HepG2 (cell line): Measurements from ENCODE around the gene HCK. TPM values are rescaled to one million over a fixed set of nuclear protein-coding genes. Genes with fewer than 3 reads are reported as not detected.
A peak's percentile ranks its signal among the peaks of the same experiment; 100 is the strongest.

Experiments used
- AGO1 ChIP-seq: fragments of 200-400 bp; formaldehyde crosslinking; IDR thresholded peaks from 2 replicates; pipeline ENCODE4 v1.6.1; 2017; ENCODE audit warnings: mild to moderate bottlenecking, low read depth, low read length, moderate library complexity; ENCODE audit not compliant: poor library complexity, severe bottlenecking
- CREB1 ChIP-seq, 2 experiments: fragments of 450-650 bp in 1 of 2; IDR thresholded peaks; 2 replicates each; pipeline ENCODE4 v1.6.1; 2016 to 2017; ENCODE audit warnings: control low read depth in 1 of 2, mild to moderate bottlenecking in 1 of 2, missing compliant biosample characterization in 1 of 2, missing genetic modification characterization in 1 of 2
- FOSL1 ChIP-seq: sonication (generic); formaldehyde crosslinking; IDR thresholded peaks from 2 replicates; pipeline ENCODE4 v1.9.0; 2021; ENCODE audit warnings: missing genetic modification reagents, borderline replicate concordance
- HNRNPL ChIP-seq: fragments of 200-400 bp; formaldehyde crosslinking; IDR thresholded peaks from 2 replicates; pipeline ENCODE4 v1.6.1; 2017; ENCODE audit warnings: mild to moderate bottlenecking, low read depth, low read length
- MBD4 ChIP-seq: IDR thresholded peaks from 2 replicates; pipeline ENCODE4 v1.6.1; 2012; ENCODE audit warnings: low read length, inconsistent platforms, borderline replicate concordance
- MTF1 ChIP-seq: sonication (generic); formaldehyde crosslinking; IDR thresholded peaks from 2 replicates; pipeline ENCODE4 v1.5.0; 2020; ENCODE audit warnings: missing genetic modification reagents
- NCOR1 ChIP-seq: fragments of 200-600 bp; sonication (generic); IDR thresholded peaks from 2 replicates; pipeline ENCODE4 v1.7.0; 2017; ENCODE audit warnings: antibody characterized with exemption, low read length, borderline replicate concordance
- NFIC ChIP-seq: IDR thresholded peaks from 2 replicates; pipeline ENCODE4 v1.6.1; 2012; ENCODE audit warnings: mild to moderate bottlenecking, low read length, inconsistent platforms
- TBP ChIP-seq: sonication (generic); formaldehyde crosslinking; IDR thresholded peaks from 2 replicates; pipeline ENCODE4 v1.5.0; 2020; ENCODE audit warnings: missing genetic modification reagents
- THAP11 ChIP-seq: IDR thresholded peaks from 2 replicates; pipeline ENCODE4 v1.6.1; 2016; ENCODE audit warnings: missing biosample characterization, missing genetic modification reagents
- ZBTB20 ChIP-seq: sonication (generic); formaldehyde crosslinking; IDR thresholded peaks from 2 replicates; pipeline ENCODE4 v1.8.1; 2023; ENCODE audit warnings: missing genetic modification reagents, low read depth, mild to moderate bottlenecking, borderline replicate concordance
- ZMAT3 ChIP-seq: sonication (generic); formaldehyde crosslinking; conservative IDR thresholded peaks from 2 replicates; pipeline ENCODE4 v1.7.0; 2021; ENCODE audit warnings: missing genetic modification reagents
- ZNF468 ChIP-seq: sonication (generic); formaldehyde crosslinking; IDR thresholded peaks from 2 replicates; pipeline ENCODE4 v1.8.0; 2022; ENCODE audit warnings: mild to moderate bottlenecking, moderate library complexity, missing genetic modification reagents
- ZNF543 ChIP-seq: sonication (generic); formaldehyde crosslinking; IDR thresholded peaks from 2 replicates; pipeline ENCODE4 v1.4.0; 2020; ENCODE audit warnings: mild to moderate bottlenecking, missing genetic modification reagents
- ZNF550 ChIP-seq: sonication (generic); formaldehyde crosslinking; IDR thresholded peaks from 2 replicates; pipeline ENCODE4 v1.4.0; 2020; ENCODE audit warnings: mild to moderate bottlenecking, missing genetic modification reagents, borderline replicate concordance
- ZNF577 ChIP-seq: sonication (generic); formaldehyde crosslinking; IDR thresholded peaks from 2 replicates; pipeline ENCODE4 v1.4.0; 2020; ENCODE audit warnings: mild to moderate bottlenecking, low read depth, missing genetic modification reagents, borderline replicate concordance
- ZNF598 ChIP-seq: sonication (generic); formaldehyde crosslinking; IDR thresholded peaks from 2 replicates; pipeline ENCODE4 v1.5.1; 2020; ENCODE audit warnings: mild to moderate bottlenecking, missing genetic modification reagents, borderline replicate concordance
- ZNF644 ChIP-seq: IDR thresholded peaks from 2 replicates; pipeline ENCODE4 v1.6.1; 2016; ENCODE audit warnings: low read depth
- ZNF781 ChIP-seq: sonication (generic); formaldehyde crosslinking; IDR thresholded peaks from 2 replicates; pipeline ENCODE4 v1.5.1; 2020; ENCODE audit warnings: borderline replicate concordance, mild to moderate bottlenecking, missing genetic modification reagents; ENCODE audit errors: not compliant biosample characterization
- ZNF790 ChIP-seq: sonication (generic); formaldehyde crosslinking; IDR thresholded peaks from 2 replicates; pipeline ENCODE4 v1.8.0; 2022; ENCODE audit warnings: missing genetic modification reagents, mild to moderate bottlenecking, borderline replicate concordance
- ZNF879 ChIP-seq: sonication (generic); formaldehyde crosslinking; IDR thresholded peaks from 2 replicates; pipeline ENCODE4 v1.8.1; 2023; ENCODE audit warnings: missing genetic modification reagents
- polyA plus RNA-seq, 8 experiments: library from polyadenylated mRNA; depleted of rRNA in 3 of 8; stranded (reverse) in 7 of 8; unstranded in 1 of 8; fragments of >200 nt; fragmentation: Illumina TruSeq in 4 of 8; extraction: Trizol in 4 of 8; gene quantifications; 2 replicates each; pipeline versions ENCODE4 v1.2.1 to v1.2.3, GENCODE V29; 2011 to 2016; ENCODE audit warnings: low read depth in 4 of 8, missing spikeins in 1 of 8, mixed read lengths in 1 of 8; ENCODE audit not compliant: insufficient read depth in 1 of 8
- total RNA-seq, 5 experiments: library from RNA; depleted of rRNA; stranded (reverse); fragments of >200 nt; fragmentation: Illumina TruSeq; extraction: Trizol; gene quantifications; 2 replicates each; pipeline ENCODE4 v1.2.3, GENCODE V29; 2016; ENCODE audit warnings: low read depth in 1 of 5
- TF ChIP-seq, protein P1 (sequence below): sonication (generic); formaldehyde crosslinking; conservative IDR thresholded peaks from 2 replicates; pipeline ENCODE4 v1.8.0; 2022; ENCODE audit warnings: mild to moderate bottlenecking, moderate library complexity, missing genetic modification reagents
- TF ChIP-seq, protein P2 (sequence below): sonication (generic); formaldehyde crosslinking; IDR thresholded peaks from 2 replicates; pipeline ENCODE4 v1.4.0; 2020; ENCODE audit warnings: mild to moderate bottlenecking, missing genetic modification reagents, borderline replicate concordance

HCK gene
- total and polyA plus RNA-seq, 2 of the 13 experiments (the other 11 are each of a cell fraction or from before 2014, with no cell fraction given): 0.04 TPM; not detected in 1

DNA sequence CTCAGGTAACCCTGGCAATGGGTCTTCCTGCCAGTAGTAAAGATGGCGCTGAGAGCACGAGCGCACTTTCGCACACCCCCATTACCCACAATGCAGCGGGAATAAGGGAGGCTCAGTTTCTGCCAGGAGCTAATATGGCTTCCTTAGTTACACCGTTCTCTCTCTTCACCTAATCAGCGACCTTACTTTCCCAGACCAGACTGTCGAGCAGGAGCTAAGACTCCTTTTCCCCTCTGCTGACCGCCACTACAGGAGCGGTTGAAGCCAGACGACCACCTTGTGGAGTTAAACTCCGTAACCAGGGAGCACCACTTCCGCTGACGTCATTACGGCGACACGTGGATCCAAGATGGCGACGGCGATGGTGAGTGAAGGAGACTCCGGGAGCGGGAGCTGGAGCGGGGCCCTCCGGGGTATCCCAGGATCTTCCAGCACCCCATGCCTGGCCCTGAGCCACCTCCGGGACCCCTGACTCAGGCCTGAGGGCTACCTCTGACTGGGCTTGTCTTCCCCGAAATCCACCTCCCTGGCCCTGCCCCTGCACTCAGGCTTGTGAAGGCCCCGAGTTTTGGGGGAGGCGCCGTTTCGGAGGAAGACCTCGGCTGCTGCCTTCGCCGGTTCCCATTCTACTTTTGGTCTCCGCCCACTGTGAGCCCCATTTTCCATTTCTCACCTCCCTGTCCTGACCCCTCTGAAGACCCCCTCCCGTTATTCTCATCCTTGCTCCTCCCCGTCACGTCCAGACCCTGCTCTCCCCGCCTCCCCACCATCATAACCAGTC lies 57.5 kb downstream of the HCK start, which contains the start of gene TM9SF4 (continued):
- peak; percentile 83; the same call in 1 of the 2 replicates for TF ChIP-seq MTF1 (CRISPR knock-in tag)
- peak; percentile 98 for TF ChIP-seq ZNF598 (CRISPR knock-in tag)
- no peak for TF ChIP-seq MBD4
- TF ChIP-seq ZNF550: peak; percentile 80
- peak; percentile 6; the same call in 1 of the 2 replicates for TF ChIP-seq FOSL1 (CRISPR knock-in tag)
- TF ChIP-seq THAP11: peak; percentile 96
- TF ChIP-seq ZNF879: peak; percentile 15
- peak; percentile 87 for TF ChIP-seq ZNF790 (CRISPR knock-in tag)
- TF ChIP-seq, protein P1, sequence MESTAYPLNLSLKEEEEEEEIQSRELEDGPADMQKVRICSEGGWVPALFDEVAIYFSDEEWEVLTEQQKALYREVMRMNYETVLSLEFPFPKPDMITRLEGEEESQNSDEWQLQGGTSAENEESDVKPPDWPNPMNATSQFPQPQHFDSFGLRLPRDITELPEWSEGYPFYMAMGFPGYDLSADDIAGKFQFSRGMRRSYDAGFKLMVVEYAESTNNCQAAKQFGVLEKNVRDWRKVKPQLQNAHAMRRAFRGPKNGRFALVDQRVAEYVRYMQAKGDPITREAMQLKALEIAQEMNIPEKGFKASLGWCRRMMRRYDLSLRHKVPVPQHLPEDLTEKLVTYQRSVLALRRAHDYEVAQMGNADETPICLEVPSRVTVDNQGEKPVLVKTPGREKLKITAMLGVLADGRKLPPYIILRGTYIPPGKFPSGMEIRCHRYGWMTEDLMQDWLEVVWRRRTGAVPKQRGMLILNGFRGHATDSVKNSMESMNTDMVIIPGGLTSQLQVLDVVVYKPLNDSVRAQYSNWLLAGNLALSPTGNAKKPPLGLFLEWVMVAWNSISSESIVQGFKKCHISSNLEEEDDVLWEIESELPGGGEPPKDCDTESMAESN (CRISPR knock-in tag): peak; percentile 78
- peak; percentile 83; the same call in 1 of the 2 replicates for TF ChIP-seq HNRNPL
- TF ChIP-seq NCOR1: peak; percentile 38; the same call in 1 of the 2 replicates
- TF ChIP-seq ZBTB20 (CRISPR knock-in tag): peak; percentile 92
- peak; percentile 80 for TF ChIP-seq ZMAT3 (CRISPR knock-in tag)
- peak; percentile 91 for TF ChIP-seq ZNF781
- TF ChIP-seq ZNF577 (CRISPR knock-in tag): peak; percentile 80; the same call in 1 of the 2 replicates
- peak; percentile 99 for TF ChIP-seq CREB1 (IDR thresholded peaks at IDR 0.05)
- TF ChIP-seq CREB1 (CRISPR knock-in tag; IDR thresholded peaks at IDR 0.05): peak; percentile 100
- TF ChIP-seq, protein P2, sequence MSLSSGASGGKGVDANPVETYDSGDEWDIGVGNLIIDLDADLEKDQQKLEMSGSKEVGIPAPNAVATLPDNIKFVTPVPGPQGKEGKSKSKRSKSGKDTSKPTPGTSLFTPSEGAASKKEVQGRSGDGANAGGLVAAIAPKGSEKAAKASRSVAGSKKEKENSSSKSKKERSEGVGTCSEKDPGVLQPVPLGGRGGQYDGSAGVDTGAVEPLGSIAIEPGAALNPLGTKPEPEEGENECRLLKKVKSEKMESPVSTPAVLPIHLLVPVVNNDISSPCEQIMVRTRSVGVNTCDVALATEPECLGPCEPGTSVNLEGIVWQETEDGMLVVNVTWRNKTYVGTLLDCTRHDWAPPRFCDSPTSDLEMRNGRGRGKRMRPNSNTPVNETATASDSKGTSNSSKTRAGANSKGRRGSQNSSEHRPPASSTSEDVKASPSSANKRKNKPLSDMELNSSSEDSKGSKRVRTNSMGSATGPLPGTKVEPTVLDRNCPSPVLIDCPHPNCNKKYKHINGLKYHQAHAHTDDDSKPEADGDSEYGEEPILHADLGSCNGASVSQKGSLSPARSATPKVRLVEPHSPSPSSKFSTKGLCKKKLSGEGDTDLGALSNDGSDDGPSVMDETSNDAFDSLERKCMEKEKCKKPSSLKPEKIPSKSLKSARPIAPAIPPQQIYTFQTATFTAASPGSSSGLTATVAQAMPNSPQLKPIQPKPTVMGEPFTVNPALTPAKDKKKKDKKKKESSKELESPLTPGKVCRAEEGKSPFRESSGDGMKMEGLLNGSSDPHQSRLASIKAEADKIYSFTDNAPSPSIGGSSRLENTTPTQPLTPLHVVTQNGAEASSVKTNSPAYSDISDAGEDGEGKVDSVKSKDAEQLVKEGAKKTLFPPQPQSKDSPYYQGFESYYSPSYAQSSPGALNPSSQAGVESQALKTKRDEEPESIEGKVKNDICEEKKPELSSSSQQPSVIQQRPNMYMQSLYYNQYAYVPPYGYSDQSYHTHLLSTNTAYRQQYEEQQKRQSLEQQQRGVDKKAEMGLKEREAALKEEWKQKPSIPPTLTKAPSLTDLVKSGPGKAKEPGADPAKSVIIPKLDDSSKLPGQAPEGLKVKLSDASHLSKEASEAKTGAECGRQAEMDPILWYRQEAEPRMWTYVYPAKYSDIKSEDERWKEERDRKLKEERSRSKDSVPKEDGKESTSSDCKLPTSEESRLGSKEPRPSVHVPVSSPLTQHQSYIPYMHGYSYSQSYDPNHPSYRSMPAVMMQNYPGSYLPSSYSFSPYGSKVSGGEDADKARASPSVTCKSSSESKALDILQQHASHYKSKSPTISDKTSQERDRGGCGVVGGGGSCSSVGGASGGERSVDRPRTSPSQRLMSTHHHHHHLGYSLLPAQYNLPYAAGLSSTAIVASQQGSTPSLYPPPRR (CRISPR knock-in tag): peak; percentile 87
- TF ChIP-seq TBP: peak; percentile 94
- peak; percentile 23; the same call in 1 of the 2 replicates for TF ChIP-seq ZNF468 (CRISPR knock-in tag)
- peak; percentile 93 for TF ChIP-seq ZNF543 (CRISPR knock-in tag)
- TF ChIP-seq AGO1: peak; percentile 76
- peak; percentile 94 for TF ChIP-seq ZNF644 (CRISPR knock-in tag)
- TF ChIP-seq NFIC: peak; percentile 76
